GM23338 (cell line): Measurements from ENCODE around the gene RCAN1. TPM values are rescaled to one million over a fixed set of nuclear protein-coding genes. Genes with fewer than 3 reads are reported as not detected.

Experiments
- ATAC-seq: fragments of 200-7000 bp; cut with Tn5 transposase; 3 replicates; pipeline ENCODE4 v1.9.1; 2020
- DNase-seq: peaks from one replicate; pipeline ENCODE4 v3.0.0-alpha.2; 2015; ENCODE audit warnings: low spot score
- H2AFZ ChIP-seq: fragments of 200-600 bp; sonication (generic); 2 replicates; pipeline ENCODE4 v1.8.0; 2016; ENCODE audit warnings: antibody characterized with exemption, mild to moderate bottlenecking, moderate library complexity
- H3F3A ChIP-seq: fragments of 200-600 bp; sonication (generic); replicated peaks from 2 replicates; pipeline ENCODE4 v1.8.0; 2017; ENCODE audit warnings: antibody characterized with exemption, mixed run types, low read depth
- H3K27ac ChIP-seq: fragments of 200-600 bp; sonication (generic); 2 replicates; pipeline ENCODE4 v1.6.1; 2016; ENCODE audit warnings: low read depth
- H3K27me3 ChIP-seq: fragments of 200-600 bp; sonication (generic); 2 replicates; pipeline ENCODE4 v1.8.0; 2016; ENCODE audit warnings: mild to moderate bottlenecking, mixed run types, moderate library complexity; ENCODE audit not compliant: insufficient read depth
- H3K36me3 ChIP-seq: fragments of 200-600 bp; sonication (generic); 2 replicates; pipeline ENCODE4 v1.8.0; 2016; ENCODE audit warnings: mild to moderate bottlenecking; ENCODE audit not compliant: insufficient read depth
- H3K4me1 ChIP-seq: fragments of 200-600 bp; sonication (generic); 2 replicates; pipeline ENCODE4 v1.8.0; 2016; ENCODE audit warnings: mild to moderate bottlenecking, moderate library complexity; ENCODE audit not compliant: insufficient read depth
- H3K4me2 ChIP-seq: fragments of 200-600 bp; sonication (generic); 2 replicates; pipeline ENCODE4 v1.7.1; 2017; ENCODE audit warnings: mixed run types
- H3K4me3 ChIP-seq: fragments of 200-600 bp; sonication (generic); 2 replicates; pipeline ENCODE4 v1.6.1; 2016; ENCODE audit warnings: mixed run types
- H3K79me2 ChIP-seq: fragments of 200-600 bp; sonication (generic); replicated peaks from 2 replicates; pipeline ENCODE4 v1.8.0; 2017; ENCODE audit warnings: mild to moderate bottlenecking; ENCODE audit not compliant: insufficient read depth
- H3K9me2 ChIP-seq: fragments of 200-600 bp; sonication (generic); 2 replicates; pipeline ENCODE4 v1.8.0; 2017; ENCODE audit not compliant: insufficient read depth
- H4K20me1 ChIP-seq: fragments of 200-600 bp; sonication (generic); replicated peaks from 2 replicates; pipeline ENCODE4 v1.8.0; 2017; ENCODE audit warnings: mild to moderate bottlenecking; ENCODE audit not compliant: insufficient read depth
- H3K27ac Mint-ChIP-seq: 2 replicates; pipeline ENCODE4 v1.8.0; 2020; ENCODE audit warnings: inconsistent platforms, mild to moderate bottlenecking, moderate library complexity, mixed read lengths
- H3K27me3 Mint-ChIP-seq: 3 replicates; pipeline ENCODE4 v1.8.0; 2022; ENCODE audit warnings: low read depth, mild to moderate bottlenecking, moderate library complexity, mixed read lengths, inconsistent platforms; ENCODE audit not compliant: insufficient read depth, poor library complexity
- H3K36me3 Mint-ChIP-seq: 3 replicates; pipeline ENCODE4 v1.8.0; 2021; ENCODE audit warnings: low read depth, mild to moderate bottlenecking, inconsistent platforms, moderate library complexity, mixed read lengths
- H3K4me1 Mint-ChIP-seq: 3 replicates; pipeline ENCODE4 v1.8.0; 2020; ENCODE audit warnings: mild to moderate bottlenecking, inconsistent platforms, mixed read lengths
- H3K4me3 Mint-ChIP-seq: 3 replicates; pipeline ENCODE4 v1.8.0; 2021; ENCODE audit warnings: moderate library complexity, mild to moderate bottlenecking, inconsistent platforms, mixed read lengths
- H3K9me3 Mint-ChIP-seq: 3 replicates; pipeline ENCODE4 v1.8.0; 2020; ENCODE audit warnings: moderate library complexity, mild to moderate bottlenecking, inconsistent platforms, mixed read lengths
- CREB1 ChIP-seq: fragments of 250-450 bp; sonication (Bioruptor Pico); IDR thresholded peaks from 2 replicates; pipeline ENCODE4 v1.5.0; 2020; ENCODE audit warnings: low read depth, mild to moderate bottlenecking, moderate library complexity
- ETS1 ChIP-seq: IDR thresholded peaks from 2 replicates; pipeline ENCODE4 v1.6.1; 2016; ENCODE audit warnings: antibody characterized with exemption
- EZH2 ChIP-seq: fragments of 200-600 bp; sonication (generic); IDR thresholded peaks from one replicate; pipeline ENCODE4 v1.8.0; 2017; ENCODE audit warnings: antibody characterized with exemption, mild to moderate bottlenecking, low read depth; ENCODE audit not compliant: unreplicated experiment
- EZH2phosphoT487 ChIP-seq: fragments of 200-600 bp; sonication (generic); IDR thresholded peaks from one replicate; pipeline ENCODE4 v1.8.1; 2018; ENCODE audit warnings: antibody characterized with exemption; ENCODE audit not compliant: unreplicated experiment
- JUNB ChIP-seq: IDR thresholded peaks from one replicate; pipeline ENCODE4 v1.6.1; 2016; ENCODE audit warnings: antibody characterized with exemption; ENCODE audit not compliant: unreplicated experiment
- NANOG ChIP-seq: IDR thresholded peaks from 2 replicates; pipeline ENCODE4 v1.6.1; 2016; ENCODE audit warnings: antibody characterized with exemption, borderline replicate concordance
- POLR2AphosphoS5 ChIP-seq: IDR thresholded peaks from 2 replicates; pipeline ENCODE4 v1.6.1; 2016; ENCODE audit warnings: antibody characterized with exemption, low read depth
- REST ChIP-seq: IDR thresholded peaks from one replicate; pipeline ENCODE4 v1.6.1; 2018; ENCODE audit warnings: antibody characterized with exemption; ENCODE audit not compliant: unreplicated experiment
- STAT1 ChIP-seq: IDR thresholded peaks from one replicate; pipeline ENCODE4 v1.6.1; 2016; ENCODE audit warnings: antibody characterized with exemption; ENCODE audit not compliant: unreplicated experiment
- ZNF114 ChIP-seq: fragments of 250-450 bp; sonication (Bioruptor Pico); IDR thresholded peaks from 2 replicates; pipeline ENCODE4 v1.5.0; 2020; ENCODE audit warnings: mild to moderate bottlenecking, moderate library complexity
- ZNF331 ChIP-seq: fragments of 250-450 bp; sonication (Bioruptor Pico); IDR thresholded peaks from 2 replicates; pipeline ENCODE4 v1.5.0; 2020; ENCODE audit warnings: low read depth, mild to moderate bottlenecking, moderate library complexity
- polyA plus RNA-seq: library from polyadenylated mRNA; unstranded; fragments of >200 nt; fragmentation: Nextera tagmentation; extraction: Ambion mirVana; gene quantifications from 2 replicates; pipeline ENCODE4 v1.2.1, GENCODE V29; 2016
- total RNA-seq: library from RNA; depleted of rRNA; stranded (reverse); fragments of >200 nt; shearing (Covaris generic); gene quantifications from 2 replicates; pipeline ENCODE4 v1.2.3, GENCODE V29; 2014
- TF ChIP-seq, protein P1 (sequence below): fragments of 250-450 bp; sonication (Bioruptor Pico); IDR thresholded peaks from 2 replicates; pipeline ENCODE4 v1.5.0; 2020; ENCODE audit warnings: mild to moderate bottlenecking, moderate library complexity
- TF ChIP-seq, protein P2 (sequence below), 2 experiments: fragments of 200-600 bp in 1 of 2; sonication (generic) in 1 of 2; conservative IDR thresholded peaks; 2 replicates each; pipeline versions ENCODE4 v1.5.1 to v1.6.1; 2016 to 2017; ENCODE audit warnings: antibody characterized with exemption in 2 of 2, low read depth in 2 of 2, mild to moderate bottlenecking in 2 of 2, moderate library complexity in 1 of 2

Gene RCAN1
- total and polyA plus RNA-seq, 2 experiments from 2014 or later: 3.7 to 5.2 TPM

- Histone ChIP-seq H3K4me3 (no peak overlapping the region), H2AFZ (no peak overlapping the region), H3K79me2 (no peaks in the 10 kb centered on the region), H3K9me2 (no peaks in the 10 kb centered on the region), H3K4me2 (no peak overlapping the region), H3K27ac (no peak overlapping the region), H3F3A (no peaks in the 10 kb centered on the region), H3K27me3 (no peaks in the 10 kb centered on the region), H3K36me3 (no peaks in the 10 kb centered on the region), H4K20me1 (peaks cover 4% of the 10 kb centered on the region; the same call in 1 of the 2 replicates), H3K4me1 (peaks cover 12% of the 10 kb centered on the region)
- DNase-seq: no peak
- Mint-ChIP-seq H3K4me1 (peaks cover 19% of the 10 kb centered on the region; the same call in 2 of the 3 replicates), H3K4me3 (no peak overlapping the region), H3K27me3 (peaks cover 3% of the 10 kb centered on the region), H3K36me3 (no peaks in the 10 kb centered on the region), H3K27ac (no peak overlapping the region; the same call in 1 of the 2 replicates), H3K9me3 (no peaks in the 10 kb centered on the region)
- no peak for ATAC-seq
- TF ChIP-seq POLR2AphosphoS5 (no peak), ZNF114 (CRISPR knock-in tag) (no peak), JUNB (no peak), ZNF331 (CRISPR knock-in tag) (no peak), REST (no peak), CREB1 (CRISPR knock-in tag) (no peak), STAT1 (no peak), NANOG (no peak), EZH2 (no peak), EZH2phosphoT487 (no peak), ETS1 (no peak)
- TF ChIP-seq, protein P1, sequence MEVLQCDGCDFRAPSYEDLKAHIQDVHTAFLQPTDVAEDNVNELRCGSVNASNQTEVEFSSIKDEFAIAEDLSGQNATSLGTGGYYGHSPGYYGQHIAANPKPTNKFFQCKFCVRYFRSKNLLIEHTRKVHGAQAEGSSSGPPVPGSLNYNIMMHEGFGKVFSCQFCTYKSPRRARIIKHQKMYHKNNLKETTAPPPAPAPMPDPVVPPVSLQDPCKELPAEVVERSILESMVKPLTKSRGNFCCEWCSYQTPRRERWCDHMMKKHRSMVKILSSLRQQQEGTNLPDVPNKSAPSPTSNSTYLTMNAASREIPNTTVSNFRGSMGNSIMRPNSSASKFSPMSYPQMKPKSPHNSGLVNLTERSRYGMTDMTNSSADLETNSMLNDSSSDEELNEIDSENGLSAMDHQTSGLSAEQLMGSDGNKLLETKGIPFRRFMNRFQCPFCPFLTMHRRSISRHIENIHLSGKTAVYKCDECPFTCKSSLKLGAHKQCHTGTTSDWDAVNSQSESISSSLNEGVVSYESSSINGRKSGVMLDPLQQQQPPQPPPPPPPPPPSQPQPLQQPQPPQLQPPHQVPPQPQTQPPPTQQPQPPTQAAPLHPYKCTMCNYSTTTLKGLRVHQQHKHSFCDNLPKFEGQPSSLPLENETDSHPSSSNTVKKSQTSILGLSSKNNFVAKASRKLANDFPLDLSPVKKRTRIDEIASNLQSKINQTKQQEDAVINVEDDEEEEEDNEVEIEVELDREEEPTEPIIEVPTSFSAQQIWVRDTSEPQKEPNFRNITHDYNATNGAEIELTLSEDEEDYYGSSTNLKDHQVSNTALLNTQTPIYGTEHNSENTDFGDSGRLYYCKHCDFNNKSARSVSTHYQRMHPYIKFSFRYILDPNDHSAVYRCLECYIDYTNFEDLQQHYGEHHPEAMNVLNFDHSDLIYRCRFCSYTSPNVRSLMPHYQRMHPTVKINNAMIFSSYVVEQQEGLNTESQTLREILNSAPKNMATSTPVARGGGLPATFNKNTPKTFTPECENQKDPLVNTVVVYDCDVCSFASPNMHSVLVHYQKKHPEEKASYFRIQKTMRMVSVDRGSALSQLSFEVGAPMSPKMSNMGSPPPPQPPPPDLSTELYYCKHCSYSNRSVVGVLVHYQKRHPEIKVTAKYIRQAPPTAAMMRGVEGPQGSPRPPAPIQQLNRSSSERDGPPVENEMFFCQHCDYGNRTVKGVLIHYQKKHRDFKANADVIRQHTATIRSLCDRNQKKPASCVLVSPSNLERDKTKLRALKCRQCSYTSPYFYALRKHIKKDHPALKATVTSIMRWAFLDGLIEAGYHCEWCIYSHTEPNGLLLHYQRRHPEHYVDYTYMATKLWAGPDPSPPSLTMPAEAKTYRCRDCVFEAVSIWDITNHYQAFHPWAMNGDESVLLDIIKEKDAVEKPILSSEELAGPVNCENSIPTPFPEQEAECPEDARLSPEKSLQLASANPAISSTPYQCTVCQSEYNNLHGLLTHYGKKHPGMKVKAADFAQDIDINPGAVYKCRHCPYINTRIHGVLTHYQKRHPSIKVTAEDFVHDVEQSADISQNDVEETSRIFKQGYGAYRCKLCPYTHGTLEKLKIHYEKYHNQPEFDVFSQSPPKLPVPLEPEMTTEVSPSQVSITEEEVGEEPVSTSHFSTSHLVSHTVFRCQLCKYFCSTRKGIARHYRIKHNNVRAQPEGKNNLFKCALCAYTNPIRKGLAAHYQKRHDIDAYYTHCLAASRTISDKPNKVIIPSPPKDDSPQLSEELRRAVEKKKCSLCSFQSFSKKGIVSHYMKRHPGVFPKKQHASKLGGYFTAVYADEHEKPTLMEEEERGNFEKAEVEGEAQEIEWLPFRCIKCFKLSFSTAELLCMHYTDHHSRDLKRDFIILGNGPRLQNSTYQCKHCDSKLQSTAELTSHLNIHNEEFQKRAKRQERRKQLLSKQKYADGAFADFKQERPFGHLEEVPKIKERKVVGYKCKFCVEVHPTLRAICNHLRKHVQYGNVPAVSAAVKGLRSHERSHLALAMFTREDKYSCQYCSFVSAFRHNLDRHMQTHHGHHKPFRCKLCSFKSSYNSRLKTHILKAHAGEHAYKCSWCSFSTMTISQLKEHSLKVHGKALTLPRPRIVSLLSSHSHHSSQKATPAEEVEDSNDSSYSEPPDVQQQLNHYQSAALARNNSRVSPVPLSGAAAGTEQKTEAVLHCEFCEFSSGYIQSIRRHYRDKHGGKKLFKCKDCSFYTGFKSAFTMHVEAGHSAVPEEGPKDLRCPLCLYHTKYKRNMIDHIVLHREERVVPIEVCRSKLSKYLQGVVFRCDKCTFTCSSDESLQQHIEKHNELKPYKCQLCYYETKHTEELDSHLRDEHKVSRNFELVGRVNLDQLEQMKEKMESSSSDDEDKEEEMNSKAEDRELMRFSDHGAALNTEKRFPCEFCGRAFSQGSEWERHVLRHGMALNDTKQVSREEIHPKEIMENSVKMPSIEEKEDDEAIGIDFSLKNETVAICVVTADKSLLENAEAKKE (CRISPR knock-in tag): no peak
- TF ChIP-seq, protein P2, sequence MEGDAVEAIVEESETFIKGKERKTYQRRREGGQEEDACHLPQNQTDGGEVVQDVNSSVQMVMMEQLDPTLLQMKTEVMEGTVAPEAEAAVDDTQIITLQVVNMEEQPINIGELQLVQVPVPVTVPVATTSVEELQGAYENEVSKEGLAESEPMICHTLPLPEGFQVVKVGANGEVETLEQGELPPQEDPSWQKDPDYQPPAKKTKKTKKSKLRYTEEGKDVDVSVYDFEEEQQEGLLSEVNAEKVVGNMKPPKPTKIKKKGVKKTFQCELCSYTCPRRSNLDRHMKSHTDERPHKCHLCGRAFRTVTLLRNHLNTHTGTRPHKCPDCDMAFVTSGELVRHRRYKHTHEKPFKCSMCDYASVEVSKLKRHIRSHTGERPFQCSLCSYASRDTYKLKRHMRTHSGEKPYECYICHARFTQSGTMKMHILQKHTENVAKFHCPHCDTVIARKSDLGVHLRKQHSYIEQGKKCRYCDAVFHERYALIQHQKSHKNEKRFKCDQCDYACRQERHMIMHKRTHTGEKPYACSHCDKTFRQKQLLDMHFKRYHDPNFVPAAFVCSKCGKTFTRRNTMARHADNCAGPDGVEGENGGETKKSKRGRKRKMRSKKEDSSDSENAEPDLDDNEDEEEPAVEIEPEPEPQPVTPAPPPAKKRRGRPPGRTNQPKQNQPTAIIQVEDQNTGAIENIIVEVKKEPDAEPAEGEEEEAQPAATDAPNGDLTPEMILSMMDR (conservative IDR thresholded peaks at IDR 0.05; ENCODE audit: low read depth in 2 of 2): no peak
These were observed 15.9 kb downstream of the RCAN1 start for GRCh38 chr21:34598931-34599400.
